HEK293 (cell line): ENCODE results near the gene WNT7B.

Experiments used
- CTCF ChIA-PET: fragments of 350-600 bp; formaldehyde crosslinking; extraction: SDS; loops from one replicate; lab custom pipeline; 2021; ENCODE audit warnings: antibody characterized with exemption; lab: Yijun Ruan, JAX
- POLR2A ChIA-PET: fragments of 300-600 bp; formaldehyde crosslinking; extraction: SDS; loops from one replicate; lab custom pipeline; 2020; ENCODE audit warnings: antibody characterized with exemption, inconsistent platforms; lab: Yijun Ruan, JAX
- H3K27ac ChIP-seq: fragments of 200-500 bp; sonication (Bioruptor generic); 2 replicates; pipeline ENCODE4 v1.5.1; 2014; ENCODE audit warnings: low read depth, low read length, control low read depth, inconsistent platforms; ENCODE audit errors: extremely low read depth
- H3K36me3 ChIP-seq, 2 experiments: fragments of 200-500 bp in 1 of 2; sonication (Bioruptor generic) in 1 of 2; 1 replicate in 1 of 2; 2 replicates in 1 of 2; pipeline ENCODE4 v1.5.1; 2014 to 2017; ENCODE audit warnings: inconsistent platforms in 2 of 2, low read length in 2 of 2; ENCODE audit not compliant: control insufficient read depth in 2 of 2, insufficient read depth in 1 of 2
- H3K4me1 ChIP-seq: fragments of 200-500 bp; sonication (Bioruptor generic); 2 replicates; pipeline ENCODE4 v1.5.1; 2014; ENCODE audit warnings: mild to moderate bottlenecking, low read length, inconsistent platforms; ENCODE audit not compliant: control insufficient read depth, insufficient read depth
- H3K4me3 ChIP-seq: 2 replicates; pipeline ENCODE4 v1.5.1; 2011; ENCODE audit warnings: low read depth, mild to moderate bottlenecking, control low read depth, low read length, moderate library complexity
- H3K9me3 ChIP-seq: fragments of 200-500 bp; sonication (Bioruptor generic); 2 replicates; pipeline ENCODE4 v1.5.1; 2014; ENCODE audit warnings: low read depth, low read length, inconsistent platforms; ENCODE audit not compliant: control insufficient read depth, insufficient read depth
- BCL6B ChIP-seq: fragments of 450-650 bp; formaldehyde crosslinking; IDR thresholded peaks from 2 replicates; pipeline ENCODE4 v1.5.1; 2017; ENCODE audit warnings: missing biosample characterization, missing genetic modification characterization
- KLF9 ChIP-seq: fragments of 450-650 bp; formaldehyde crosslinking; IDR thresholded peaks from 2 replicates; pipeline ENCODE4 v1.5.1; 2016; ENCODE audit warnings: missing biosample characterization, missing genetic modification characterization, low read depth
- TSHZ1 ChIP-seq: fragments of 450-650 bp; formaldehyde crosslinking; IDR thresholded peaks from 2 replicates; pipeline ENCODE4 v1.5.1; 2016; ENCODE audit warnings: missing biosample characterization, missing genetic modification characterization, borderline replicate concordance
- YY1 ChIP-seq: fragments of 450-650 bp; formaldehyde crosslinking; IDR thresholded peaks from 2 replicates; pipeline ENCODE4 v1.5.1; 2018; ENCODE audit warnings: missing biosample characterization, missing genetic modification characterization
- ZBTB1 ChIP-seq: fragments of 450-650 bp; formaldehyde crosslinking; IDR thresholded peaks from 2 replicates; pipeline ENCODE4 v1.5.1; 2016; ENCODE audit warnings: missing biosample characterization, missing genetic modification characterization
- ZNF133 ChIP-seq: fragments of 450-650 bp; formaldehyde crosslinking; IDR thresholded peaks from 2 replicates; pipeline ENCODE4 v1.5.1; 2016; ENCODE audit warnings: missing biosample characterization, missing genetic modification characterization
- ZNF223 ChIP-seq: fragments of 450-650 bp; formaldehyde crosslinking; IDR thresholded peaks from 2 replicates; pipeline ENCODE4 v1.5.1; 2016; ENCODE audit warnings: missing biosample characterization, missing genetic modification characterization
- ZNF350 ChIP-seq: fragments of 450-650 bp; formaldehyde crosslinking; IDR thresholded peaks from 2 replicates; pipeline ENCODE4 v1.5.0; 2017; ENCODE audit warnings: missing biosample characterization, mild to moderate bottlenecking, missing genetic modification characterization
- ZNF488 ChIP-seq: fragments of 450-650 bp; formaldehyde crosslinking; IDR thresholded peaks from 2 replicates; pipeline ENCODE4 v1.5.1; 2016; ENCODE audit warnings: missing biosample characterization, missing genetic modification characterization
- ZNF521 ChIP-seq: fragments of 450-650 bp; formaldehyde crosslinking; IDR thresholded peaks from 2 replicates; pipeline ENCODE4 v1.5.1; 2017; ENCODE audit warnings: missing biosample characterization, mild to moderate bottlenecking, missing genetic modification characterization
- ZNF558 ChIP-seq: fragments of 450-650 bp; formaldehyde crosslinking; IDR thresholded peaks from 2 replicates; pipeline ENCODE4 v1.5.1; 2016; ENCODE audit warnings: missing biosample characterization, missing genetic modification characterization
- ZNF645 ChIP-seq: fragments of 450-650 bp; formaldehyde crosslinking; IDR thresholded peaks from 2 replicates; pipeline ENCODE4; 2016; ENCODE audit warnings: missing biosample characterization, missing genetic modification characterization
- ZNF654 ChIP-seq: fragments of 450-650 bp; formaldehyde crosslinking; IDR thresholded peaks from 2 replicates; pipeline ENCODE4 v1.5.1; 2016; ENCODE audit warnings: low read depth, missing biosample characterization, missing genetic modification characterization
- TF ChIP-seq, protein P1 (sequence below): fragments of 450-650 bp; formaldehyde crosslinking; IDR thresholded peaks from 2 replicates; pipeline ENCODE4 v1.5.1; 2016; ENCODE audit warnings: missing biosample characterization, missing genetic modification characterization

The WNT7B gene

GRCh38 chr22:45962756-45963324, 14.1 kb downstream of the WNT7B start:
- H3K27ac ChIP-seq: no peak overlapping the region
- H3K4me3 ChIP-seq: no peak overlapping the region
- no peaks in the 10 kb centered on the region for H3K36me3 ChIP-seq
- TF ChIP-seq BCL6B (tag by site-specific recombination) (0 out of 2 replicates have a peak, but pooled peaks have one; percentile 52), ZNF558 (no peak), ZNF654 (tag by site-specific recombination) (no peak), ZNF645 (no peak), ZNF223 (tag by site-specific recombination) (no peak), ZNF488 (tag by site-specific recombination) (no peak), TSHZ1 (tag by site-specific recombination) (no peak), ZNF133 (no peak)
- TF ChIP-seq, all 188 proteins: peak for 1
- ChIA-PET CTCF (no interaction called here), POLR2A (interaction anchor here (0.6 kb wide), 1 partner anchor 311 kb away, joined by 8 read pairs; no protein-coding TSS in a partner anchor)
- no peaks in the 10 kb centered on the region for H3K4me1 ChIP-seq
- no peaks in the 10 kb centered on the region for H3K9me3 ChIP-seq

GRCh38 chr22:45962434-45962718, 14.6 kb downstream of the WNT7B start:
- CTCF ChIA-PET: interaction anchor here (1.2 kb wide), 1 partner anchor 99 kb away, joined by 6 read pairs; no protein-coding TSS in a partner anchor

More at GRCh38 chr22:45962434-45962718, 14.6 kb downstream of the WNT7B start:
- no peaks in the 10 kb centered on the region for H3K4me1 ChIP-seq
- POLR2A ChIA-PET: interaction anchor here (0.6 kb wide), 1 partner anchor 311 kb away, joined by 8 read pairs; no protein-coding TSS in a partner anchor
- TF ChIP-seq YY1 (tag by site-specific recombination): no peak
- TF ChIP-seq ZBTB1 (tag by site-specific recombination): no peak
- no peak for TF ChIP-seq KLF9
- no peak for TF ChIP-seq ZNF350
- TF ChIP-seq, protein P1, sequence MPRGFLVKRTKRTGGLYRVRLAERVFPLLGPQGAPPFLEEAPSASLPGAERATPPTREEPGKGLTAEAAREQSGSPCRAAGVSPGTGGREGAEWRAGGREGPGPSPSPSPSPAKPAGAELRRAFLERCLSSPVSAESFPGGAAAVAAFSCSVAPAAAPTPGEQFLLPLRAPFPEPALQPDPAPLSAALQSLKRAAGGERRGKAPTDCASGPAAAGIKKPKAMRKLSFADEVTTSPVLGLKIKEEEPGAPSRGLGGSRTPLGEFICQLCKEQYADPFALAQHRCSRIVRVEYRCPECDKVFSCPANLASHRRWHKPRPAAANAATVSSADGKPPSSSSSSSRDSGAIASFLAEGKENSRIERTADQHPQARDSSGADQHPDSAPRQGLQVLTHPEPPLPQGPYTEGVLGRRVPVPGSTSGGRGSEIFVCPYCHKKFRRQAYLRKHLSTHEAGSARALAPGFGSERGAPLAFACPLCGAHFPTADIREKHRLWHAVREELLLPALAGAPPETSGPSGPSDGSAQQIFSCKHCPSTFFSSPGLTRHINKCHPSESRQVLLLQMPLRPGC: no peak
- TF ChIP-seq ZNF521: no peak
- no peak overlapping the region for H3K4me3 ChIP-seq
- no peaks in the 10 kb centered on the region for H3K36me3 ChIP-seq
- H3K9me3 ChIP-seq: no peaks in the 10 kb centered on the region
- no peak overlapping the region for H3K27ac ChIP-seq
